GM21381 (cell line): ENCODE results near the gene KDM4C.
"Not testable (repeated sequence)": the region's sequence is repeated elsewhere in the genome, so short reads cannot be mapped to it uniquely, and the experiment has no call there.

Experiments used
- ATAC-seq: cut with Tn5 transposase; IDR thresholded peaks from one replicate; pipeline ENCODE4 v1.9.1; 2021; ENCODE audit warnings: mild to moderate bottlenecking, moderate library complexity; ENCODE audit not compliant: unreplicated experiment

Gene KDM4C

GRCh38 chr9:6802926-6803325 lies 45.2 kb downstream of the KDM4C start:
- ATAC-seq = no peak

GRCh38 chr9:6805532-6805931 lies 47.8 kb downstream of the KDM4C start:
- no peak for ATAC-seq

- not testable (repeated sequence) for ATAC-seq
Observed at GRCh38 chr9:6806318-6806717, 48.5 kb downstream of the KDM4C start.

GRCh38 chr9:6807669-6808068 lies 49.9 kb downstream of the KDM4C start:
- not testable (repeated sequence) for ATAC-seq

GRCh38 chr9:6811436-6811835 lies 53.7 kb downstream of the KDM4C start:
- no peak for ATAC-seq

- ATAC-seq = no peak
Observed at GRCh38 chr9:6816581-6816980, 58.8 kb downstream of the KDM4C start.

- ATAC-seq = no peak
Observed at GRCh38 chr9:6818292-6818922, 60.6 kb downstream of the KDM4C start.

- ATAC-seq = no peak
Observed at GRCh38 chr9:6819112-6819511, 61.3 kb downstream of the KDM4C start.

GRCh38 chr9:6819529-6819928 lies 61.8 kb downstream of the KDM4C start:
- ATAC-seq = no peak

- ATAC-seq = no peak
Observed at GRCh38 chr9:6822696-6823095, 64.9 kb downstream of the KDM4C start.

- no peak for ATAC-seq
Observed at GRCh38 chr9:6827439-6828145, 69.8 kb downstream of the KDM4C start.

GRCh38 chr9:6829027-6829426 lies 71.3 kb downstream of the KDM4C start:
- ATAC-seq = no peak

GRCh38 chr9:6829536-6829935 lies 71.8 kb downstream of the KDM4C start:
- ATAC-seq = no peak

- no peak for ATAC-seq
Observed at GRCh38 chr9:6833518-6834192, 75.9 kb downstream of the KDM4C start.

GRCh38 chr9:6834306-6834705 lies 76.5 kb downstream of the KDM4C start:
- ATAC-seq = no peak

- no peak for ATAC-seq
Observed at GRCh38 chr9:6838158-6838557, 80.4 kb downstream of the KDM4C start.

GRCh38 chr9:6842584-6842947 lies 84.8 kb downstream of the KDM4C start:
- ATAC-seq = no peak

GRCh38 chr9:6843742-6844141 lies 86.0 kb downstream of the KDM4C start:
- ATAC-seq = no peak

- ATAC-seq = no peak
Observed at GRCh38 chr9:6844267-6844666, 86.5 kb downstream of the KDM4C start.

GRCh38 chr9:6845128-6845826 lies 87.5 kb downstream of the KDM4C start:
- no peak for ATAC-seq

- no peak for ATAC-seq
Observed at GRCh38 chr9:6845880-6846279, 88.1 kb downstream of the KDM4C start.
